K562 (cell line): ENCODE results near the gene SLC7A4. TPM values are rescaled to one million over a fixed set of nuclear protein-coding genes. Genes with fewer than 3 reads are reported as not detected.
A peak's percentile ranks its signal among the peaks of the same experiment; 100 is the strongest.

ENCODE experiments used
- CEBPB ChIP-seq: fragments of 450-650 bp; IDR thresholded peaks from 2 replicates; pipeline ENCODE4 v1.6.1; 2016; ENCODE audit warnings: missing genetic modification characterization, missing compliant biosample characterization
- DACH1 ChIP-seq: fragments of 450-650 bp; IDR thresholded peaks from 2 replicates; pipeline ENCODE4 v1.6.1; 2018; ENCODE audit not compliant: partially characterized antibody
- SMAD4 ChIP-seq: fragments of 250-450 bp; sonication (Bioruptor Pico); conservative IDR thresholded peaks from 2 replicates; pipeline ENCODE4 v1.8.0; 2021; ENCODE audit warnings: inconsistent platforms, mild to moderate bottlenecking, moderate library complexity
- SMARCB1 ChIP-seq: IDR thresholded peaks from 2 replicates; pipeline ENCODE4 v1.6.1; 2011; ENCODE audit warnings: improper control_type of control experiment, low read depth; ENCODE audit not compliant: insufficient read length
- ZNF445 ChIP-seq: fragments of 250-450 bp; sonication (Bioruptor Pico); IDR thresholded peaks from 2 replicates; pipeline ENCODE4 v1.4.0; 2020; ENCODE audit warnings: low read depth, mild to moderate bottlenecking, moderate library complexity
- ZNF583 ChIP-seq: fragments of 250-450 bp; sonication (Bioruptor Pico); IDR thresholded peaks from 2 replicates; pipeline ENCODE4 v1.4.0; 2020
- ZNF75A ChIP-seq: fragments of 450-650 bp; formaldehyde crosslinking; IDR thresholded peaks from 2 replicates; pipeline ENCODE4 v1.4.0; 2020; ENCODE audit warnings: mild to moderate bottlenecking
- polyA plus RNA-seq, 8 experiments: library from polyadenylated mRNA; depleted of rRNA in 4 of 8; stranded (reverse) in 5 of 8; unstranded in 3 of 8; fragments of >200 nt; fragmentation: Nextera tagmentation in 2 of 8; fragmentation: Illumina TruSeq in 1 of 8; extraction: Ambion mirVana in 2 of 8; extraction: Trizol in 1 of 8; gene quantifications; 2 replicates each; pipeline versions ENCODE4 v1.2.1 to v1.2.3, GENCODE V29; 2011 to 2014; ENCODE audit warnings: inconsistent platforms in 1 of 8, missing spikeins in 1 of 8
- total RNA-seq, 7 experiments: library from RNA; depleted of rRNA in 6 of 7; stranded (reverse); fragments of >200 nt in 6 of 7; fragmentation: Illumina TruSeq in 2 of 7; extraction: Trizol in 2 of 7; gene quantifications; 2 replicates each; pipeline versions ENCODE4 v1.2.1 to v1.2.3, GENCODE V29; 2011 to 2021; ENCODE audit warnings: low replicate concordance in 1 of 7
- TF ChIP-seq, protein P1 (sequence below): fragments of 450-650 bp; formaldehyde crosslinking; IDR thresholded peaks from 2 replicates; pipeline ENCODE4 v1.4.0; 2020; ENCODE audit warnings: mild to moderate bottlenecking, moderate library complexity
- TF ChIP-seq, protein P2 (sequence below): fragments of 250-450 bp; sonication (Bioruptor Pico); IDR thresholded peaks from 2 replicates; pipeline ENCODE4 v1.4.0; 2020; ENCODE audit warnings: borderline replicate concordance
- TF ChIP-seq, protein P3 (sequence below): fragments of 250-450 bp; sonication (Bioruptor Pico); IDR thresholded peaks from 2 replicates; pipeline ENCODE4 v1.8.0; 2022; ENCODE audit warnings: inconsistent platforms, mild to moderate bottlenecking, moderate library complexity, borderline replicate concordance
- TF ChIP-seq, protein P4 (sequence below), 2 experiments: fragments of 150-350 bp in 1 of 2; IDR thresholded peaks; 2 replicates each; pipeline ENCODE4 v1.6.1; 2012 to 2016; ENCODE audit warnings: low read depth in 2 of 2, low read length in 2 of 2, mild to moderate bottlenecking in 1 of 2, moderate library complexity in 1 of 2
- TF ChIP-seq, protein P5 (sequence below): fragments of 200-800 bp; sonication (Bioruptor generic); IDR thresholded peaks from 2 replicates; pipeline ENCODE4 v1.6.1; 2017; ENCODE audit warnings: missing genetic modification characterization, missing compliant biosample characterization

SLC7A4 gene
- total and polyA plus RNA-seq, 9 of the 15 experiments (the other 6 are each of a cell fraction or from before 2014, with no cell fraction given) = not detected

DNA sequence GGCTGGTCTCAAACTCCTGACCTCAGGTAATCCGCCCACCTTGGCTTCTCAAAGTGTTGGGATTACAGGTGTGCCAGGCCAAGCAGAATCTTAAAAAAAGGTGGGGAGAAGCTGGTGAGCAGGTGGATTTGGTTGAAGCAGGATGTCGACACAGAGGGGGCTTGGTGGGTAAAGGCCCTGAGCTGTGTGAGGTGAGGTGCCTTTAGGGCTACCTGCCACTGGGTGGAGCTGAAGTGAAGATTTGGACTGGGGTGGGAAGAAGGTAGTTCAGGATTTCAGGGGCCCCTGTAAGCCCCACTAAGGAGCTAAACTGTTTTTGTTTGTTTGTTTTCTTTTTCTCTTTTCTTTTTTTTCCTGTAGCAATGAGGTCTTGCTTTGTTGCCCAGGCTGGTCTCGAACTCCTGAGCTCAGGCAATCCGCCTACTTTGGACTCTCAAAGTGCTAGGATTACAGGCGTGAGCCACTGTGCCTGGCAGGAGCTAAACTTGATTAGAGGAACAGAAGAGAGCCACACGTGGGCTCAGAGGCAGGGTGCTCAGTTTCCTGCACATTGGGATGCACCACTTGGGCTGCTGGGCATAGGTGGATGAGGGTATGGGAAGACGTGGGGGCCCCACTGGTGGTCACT lies 11.4 kb downstream of the SLC7A4 start (continued):
- peak; percentile 51; the same call in 1 of the 2 replicates for TF ChIP-seq ZNF583 (CRISPR knock-in tag)
- 0 out of 2 replicates have a peak, but pooled peaks have one; percentile 20 for TF ChIP-seq SMAD4 (CRISPR knock-in tag)
- TF ChIP-seq, protein P1, sequence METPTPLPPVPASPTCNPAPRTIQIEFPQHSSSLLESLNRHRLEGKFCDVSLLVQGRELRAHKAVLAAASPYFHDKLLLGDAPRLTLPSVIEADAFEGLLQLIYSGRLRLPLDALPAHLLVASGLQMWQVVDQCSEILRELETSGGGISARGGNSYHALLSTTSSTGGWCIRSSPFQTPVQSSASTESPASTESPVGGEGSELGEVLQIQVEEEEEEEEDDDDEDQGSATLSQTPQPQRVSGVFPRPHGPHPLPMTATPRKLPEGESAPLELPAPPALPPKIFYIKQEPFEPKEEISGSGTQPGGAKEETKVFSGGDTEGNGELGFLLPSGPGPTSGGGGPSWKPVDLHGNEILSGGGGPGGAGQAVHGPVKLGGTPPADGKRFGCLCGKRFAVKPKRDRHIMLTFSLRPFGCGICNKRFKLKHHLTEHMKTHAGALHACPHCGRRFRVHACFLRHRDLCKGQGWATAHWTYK (CRISPR knock-in tag) = peak; percentile 54; the same call in 1 of the 2 replicates
- no peak for TF ChIP-seq ZNF75A (CRISPR knock-in tag)
- TF ChIP-seq ZNF445 (CRISPR knock-in tag) = peak; percentile 51; the same call in 1 of the 2 replicates
- TF ChIP-seq, protein P2, sequence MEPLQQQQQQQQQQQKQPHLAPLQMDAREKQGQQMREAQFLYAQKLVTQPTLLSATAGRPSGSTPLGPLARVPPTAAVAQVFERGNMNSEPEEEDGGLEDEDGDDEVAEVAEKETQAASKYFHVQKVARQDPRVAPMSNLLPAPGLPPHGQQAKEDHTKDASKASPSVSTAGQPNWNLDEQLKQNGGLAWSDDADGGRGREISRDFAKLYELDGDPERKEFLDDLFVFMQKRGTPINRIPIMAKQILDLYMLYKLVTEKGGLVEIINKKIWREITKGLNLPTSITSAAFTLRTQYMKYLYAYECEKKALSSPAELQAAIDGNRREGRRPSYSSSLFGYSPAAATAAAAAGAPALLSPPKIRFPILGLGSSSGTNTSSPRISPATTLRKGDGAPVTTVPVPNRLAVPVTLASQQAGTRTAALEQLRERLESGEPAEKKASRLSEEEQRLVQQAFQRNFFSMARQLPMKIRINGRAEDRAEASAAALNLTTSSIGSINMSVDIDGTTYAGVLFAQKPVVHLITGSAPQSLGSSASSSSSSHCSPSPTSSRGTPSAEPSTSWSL (CRISPR knock-in tag) = peak; percentile 26; the same call in 1 of the 2 replicates
- TF ChIP-seq DACH1 = no peak
- TF ChIP-seq, protein P3, sequence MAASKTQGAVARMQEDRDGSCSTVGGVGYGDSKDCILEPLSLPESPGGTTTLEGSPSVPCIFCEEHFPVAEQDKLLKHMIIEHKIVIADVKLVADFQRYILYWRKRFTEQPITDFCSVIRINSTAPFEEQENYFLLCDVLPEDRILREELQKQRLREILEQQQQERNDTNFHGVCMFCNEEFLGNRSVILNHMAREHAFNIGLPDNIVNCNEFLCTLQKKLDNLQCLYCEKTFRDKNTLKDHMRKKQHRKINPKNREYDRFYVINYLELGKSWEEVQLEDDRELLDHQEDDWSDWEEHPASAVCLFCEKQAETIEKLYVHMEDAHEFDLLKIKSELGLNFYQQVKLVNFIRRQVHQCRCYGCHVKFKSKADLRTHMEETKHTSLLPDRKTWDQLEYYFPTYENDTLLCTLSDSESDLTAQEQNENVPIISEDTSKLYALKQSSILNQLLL (CRISPR knock-in tag) = no peak
- TF ChIP-seq, protein P4, sequence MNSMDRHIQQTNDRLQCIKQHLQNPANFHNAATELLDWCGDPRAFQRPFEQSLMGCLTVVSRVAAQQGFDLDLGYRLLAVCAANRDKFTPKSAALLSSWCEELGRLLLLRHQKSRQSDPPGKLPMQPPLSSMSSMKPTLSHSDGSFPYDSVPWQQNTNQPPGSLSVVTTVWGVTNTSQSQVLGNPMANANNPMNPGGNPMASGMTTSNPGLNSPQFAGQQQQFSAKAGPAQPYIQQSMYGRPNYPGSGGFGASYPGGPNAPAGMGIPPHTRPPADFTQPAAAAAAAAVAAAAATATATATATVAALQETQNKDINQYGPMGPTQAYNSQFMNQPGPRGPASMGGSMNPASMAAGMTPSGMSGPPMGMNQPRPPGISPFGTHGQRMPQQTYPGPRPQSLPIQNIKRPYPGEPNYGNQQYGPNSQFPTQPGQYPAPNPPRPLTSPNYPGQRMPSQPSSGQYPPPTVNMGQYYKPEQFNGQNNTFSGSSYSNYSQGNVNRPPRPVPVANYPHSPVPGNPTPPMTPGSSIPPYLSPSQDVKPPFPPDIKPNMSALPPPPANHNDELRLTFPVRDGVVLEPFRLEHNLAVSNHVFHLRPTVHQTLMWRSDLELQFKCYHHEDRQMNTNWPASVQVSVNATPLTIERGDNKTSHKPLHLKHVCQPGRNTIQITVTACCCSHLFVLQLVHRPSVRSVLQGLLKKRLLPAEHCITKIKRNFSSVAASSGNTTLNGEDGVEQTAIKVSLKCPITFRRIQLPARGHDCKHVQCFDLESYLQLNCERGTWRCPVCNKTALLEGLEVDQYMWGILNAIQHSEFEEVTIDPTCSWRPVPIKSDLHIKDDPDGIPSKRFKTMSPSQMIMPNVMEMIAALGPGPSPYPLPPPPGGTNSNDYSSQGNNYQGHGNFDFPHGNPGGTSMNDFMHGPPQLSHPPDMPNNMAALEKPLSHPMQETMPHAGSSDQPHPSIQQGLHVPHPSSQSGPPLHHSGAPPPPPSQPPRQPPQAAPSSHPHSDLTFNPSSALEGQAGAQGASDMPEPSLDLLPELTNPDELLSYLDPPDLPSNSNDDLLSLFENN (IDR thresholded peaks at IDR 0.05; ENCODE audit: low read depth in 2 of 2, low read length in 2 of 2) = 0 out of 4 replicates have a peak, but pooled peaks of 1 of the 2 experiments have one; percentile 25
- TF ChIP-seq, protein P5, sequence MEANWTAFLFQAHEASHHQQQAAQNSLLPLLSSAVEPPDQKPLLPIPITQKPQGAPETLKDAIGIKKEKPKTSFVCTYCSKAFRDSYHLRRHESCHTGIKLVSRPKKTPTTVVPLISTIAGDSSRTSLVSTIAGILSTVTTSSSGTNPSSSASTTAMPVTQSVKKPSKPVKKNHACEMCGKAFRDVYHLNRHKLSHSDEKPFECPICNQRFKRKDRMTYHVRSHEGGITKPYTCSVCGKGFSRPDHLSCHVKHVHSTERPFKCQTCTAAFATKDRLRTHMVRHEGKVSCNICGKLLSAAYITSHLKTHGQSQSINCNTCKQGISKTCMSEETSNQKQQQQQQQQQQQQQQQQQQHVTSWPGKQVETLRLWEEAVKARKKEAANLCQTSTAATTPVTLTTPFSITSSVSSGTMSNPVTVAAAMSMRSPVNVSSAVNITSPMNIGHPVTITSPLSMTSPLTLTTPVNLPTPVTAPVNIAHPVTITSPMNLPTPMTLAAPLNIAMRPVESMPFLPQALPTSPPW (CRISPR knock-in tag) = no peak
- peak; percentile 56; the same call in 1 of the 2 replicates for TF ChIP-seq CEBPB (tag)
- TF ChIP-seq SMARCB1 = no peak
